Adipocyte (in vitro differentiated cells): ENCODE results near the gene DLX1.
A peak's percentile ranks its signal among the peaks of the same experiment; 100 is the strongest.
"Not testable (repeated sequence)": the region's sequence is repeated elsewhere in the genome, so short reads cannot be mapped to it uniquely, and the experiment has no call there.

Source experiments
- DNase-seq: peaks from one replicate; pipeline ENCODE4 v3.0.0-alpha.2; 2015; ENCODE audit warnings: low read depth
- H3K27me3 ChIP-seq: replicated peaks from 2 replicates; pipeline ENCODE4 v1.7.0; 2013; ENCODE audit warnings: mild to moderate bottlenecking, low read length, moderate library complexity; ENCODE audit not compliant: control insufficient read depth, insufficient read depth
- H3K36me3 ChIP-seq: 2 replicates; pipeline ENCODE4 v1.7.0; 2013; ENCODE audit warnings: low read length, mild to moderate bottlenecking, moderate library complexity; ENCODE audit not compliant: control insufficient read depth, insufficient read depth, severe bottlenecking
- H3K4me1 ChIP-seq: 2 replicates; pipeline ENCODE4 v1.7.0; 2013; ENCODE audit warnings: mild to moderate bottlenecking, low read length, moderate library complexity; ENCODE audit not compliant: control insufficient read depth, insufficient read depth
- H3K4me3 ChIP-seq: 2 replicates; pipeline ENCODE4 v1.7.0; 2013; ENCODE audit warnings: mild to moderate bottlenecking, low read length, moderate library complexity
- H3K9ac ChIP-seq: 2 replicates; pipeline ENCODE4 v1.7.0; 2013; ENCODE audit warnings: mild to moderate bottlenecking, low read length, moderate library complexity
- H3K9me3 ChIP-seq: 2 replicates; pipeline ENCODE4 v1.7.0; 2013; ENCODE audit warnings: mild to moderate bottlenecking, low read length, moderate library complexity; ENCODE audit not compliant: control insufficient read depth

The DLX1 gene

GRCh38 chr2:172114176-172114575, 28.9 kb downstream of the DLX1 start:
- H3K27me3 ChIP-seq, H3K9me3 ChIP-seq, H3K36me3 ChIP-seq, DNase-seq, H3K4me3 ChIP-seq, H3K9ac ChIP-seq: not testable (repeated sequence)
- H3K4me1 ChIP-seq = peaks cover 10% of the 10 kb centered on the region

- no peak overlapping the region for H3K4me3 ChIP-seq
- H3K27me3 ChIP-seq = no peaks in the 10 kb centered on the region
- H3K9ac ChIP-seq = no peak overlapping the region
- no peak for DNase-seq
- peaks cover 13% of the 10 kb centered on the region for H3K4me1 ChIP-seq
- H3K9me3 ChIP-seq = no peaks in the 10 kb centered on the region
- no peaks in the 10 kb centered on the region for H3K36me3 ChIP-seq
Observed at GRCh38 chr2:172114579-172114978, 29.3 kb downstream of the DLX1 start.

DNA sequence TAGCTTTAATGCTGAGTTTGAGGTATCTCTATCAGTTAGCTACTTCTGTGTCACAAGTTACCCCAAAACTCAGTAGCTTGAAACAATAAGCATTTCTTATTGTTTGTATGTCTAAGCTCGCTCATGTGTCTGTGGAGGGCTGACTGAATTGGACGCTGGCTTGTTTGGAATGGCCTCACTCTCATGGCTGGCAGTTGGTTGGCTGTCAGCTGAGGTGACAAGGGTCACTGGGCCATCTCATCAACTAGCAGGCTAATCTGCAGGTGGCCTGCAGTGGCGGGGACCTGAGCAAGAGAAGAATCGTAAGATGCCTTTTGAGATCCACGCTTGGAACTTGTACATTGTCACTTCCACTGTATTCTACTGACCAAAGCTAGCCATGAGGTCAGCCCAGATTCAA, 30.8 kb downstream of the DLX1 start:
- DNase-seq = no peak
- Histone ChIP-seq H3K9ac (no peak overlapping the region), H3K4me3 (no peak overlapping the region), H3K4me1 (peaks cover 19% of the 10 kb centered on the region), H3K9me3 (no peaks in the 10 kb centered on the region), H3K36me3 (no peaks in the 10 kb centered on the region), H3K27me3 (no peaks in the 10 kb centered on the region)

GRCh38 chr2:172119089-172119488, 33.8 kb downstream of the DLX1 start:
- Histone ChIP-seq H3K9ac (no peak overlapping the region), H3K36me3 (no peaks in the 10 kb centered on the region), H3K4me3 (no peak overlapping the region), H3K4me1 (peaks cover 16% of the 10 kb centered on the region), H3K27me3 (no peaks in the 10 kb centered on the region), H3K9me3 (no peaks in the 10 kb centered on the region)
- DNase-seq = peak; percentile 85

- H3K4me3 ChIP-seq = no peak overlapping the region
- no peaks in the 10 kb centered on the region for H3K36me3 ChIP-seq
- H3K4me1 ChIP-seq = peaks cover 16% of the 10 kb centered on the region
- no peak overlapping the region for H3K9ac ChIP-seq
- DNase-seq = no peak
- H3K9me3 ChIP-seq = no peaks in the 10 kb centered on the region
- no peaks in the 10 kb centered on the region for H3K27me3 ChIP-seq
Observed at GRCh38 chr2:172120118-172120517, 34.8 kb downstream of the DLX1 start.

- no peaks in the 10 kb centered on the region for H3K27me3 ChIP-seq
- H3K4me3 ChIP-seq = no peak overlapping the region
- no peaks in the 10 kb centered on the region for H3K4me1 ChIP-seq
- H3K36me3 ChIP-seq = no peaks in the 10 kb centered on the region
- H3K9ac ChIP-seq = no peak overlapping the region
- peak; percentile 25 for DNase-seq
- no peaks in the 10 kb centered on the region for H3K9me3 ChIP-seq
Observed at GRCh38 chr2:172128484-172128883, 43.2 kb downstream of the DLX1 start.

DNA sequence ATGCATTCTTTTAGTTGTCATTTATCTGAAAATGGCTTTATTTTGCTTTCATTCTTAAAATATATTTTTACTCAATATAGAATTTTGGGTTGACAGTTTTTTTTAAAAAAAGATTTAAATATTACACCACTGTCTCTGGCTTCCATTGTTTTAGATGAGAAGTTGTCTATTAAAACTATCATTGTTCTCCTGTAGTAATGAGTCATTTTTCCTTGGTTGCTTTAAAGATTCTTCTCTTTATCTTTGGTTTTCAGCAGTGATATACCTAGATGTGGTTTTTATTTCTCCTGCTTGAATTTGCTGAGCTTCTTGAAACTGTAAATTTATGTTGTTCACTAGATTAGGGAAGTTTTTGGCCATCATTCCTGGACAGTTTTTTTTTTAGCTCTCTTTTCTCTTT, 44.1 kb downstream of the DLX1 start:
- Histone ChIP-seq H3K36me3 (no peaks in the 10 kb centered on the region), H3K4me3 (no peak overlapping the region), H3K9me3 (no peaks in the 10 kb centered on the region), H3K4me1 (no peaks in the 10 kb centered on the region), H3K27me3 (no peaks in the 10 kb centered on the region), H3K9ac (no peak overlapping the region)
- DNase-seq = no peak

GRCh38 chr2:172131713-172132555, 46.6 kb downstream of the DLX1 start:
- Histone ChIP-seq H3K36me3 (no peaks in the 10 kb centered on the region), H3K4me1 (no peaks in the 10 kb centered on the region), H3K9me3 (no peaks in the 10 kb centered on the region), H3K27me3 (no peaks in the 10 kb centered on the region), H3K9ac (no peak overlapping the region), H3K4me3 (no peak overlapping the region)
- no peak for DNase-seq

- no peaks in the 10 kb centered on the region for H3K27me3 ChIP-seq
Observed at GRCh38 chr2:172134270-172134669, 49.0 kb downstream of the DLX1 start.

DNA sequence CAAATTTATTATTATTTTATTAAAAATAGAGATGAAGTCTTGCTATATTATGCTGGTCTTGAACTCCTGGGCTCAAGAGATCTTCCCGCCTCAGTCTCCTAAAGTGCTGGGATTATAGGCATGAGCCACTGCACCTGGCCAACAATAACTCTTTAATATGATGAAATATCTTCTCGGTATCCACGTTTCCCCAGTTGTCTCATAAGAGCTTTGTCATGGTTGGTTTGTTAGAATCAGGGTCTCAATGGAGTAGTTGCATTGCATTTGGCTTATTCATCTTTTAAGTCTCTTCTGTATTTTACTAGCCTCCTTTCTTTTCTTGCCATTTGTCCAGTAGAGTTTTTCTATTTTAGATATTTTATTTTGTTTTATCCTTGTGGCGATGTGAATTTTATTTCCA, 50.1 kb downstream of the DLX1 start:
- no peak for DNase-seq
- H3K4me3 ChIP-seq = no peak overlapping the region
- no peaks in the 10 kb centered on the region for H3K36me3 ChIP-seq
- H3K9ac ChIP-seq = no peak overlapping the region
- no peaks in the 10 kb centered on the region for H3K27me3 ChIP-seq
- no peaks in the 10 kb centered on the region for H3K4me1 ChIP-seq
- peaks cover 9% of the 10 kb centered on the region for H3K9me3 ChIP-seq

More at GRCh38 chr2:172134270-172134669, 49.0 kb downstream of the DLX1 start:
- Histone ChIP-seq H3K4me3 (no peak overlapping the region), H3K4me1 (no peaks in the 10 kb centered on the region), H3K36me3 (no peaks in the 10 kb centered on the region), H3K9me3 (no peaks in the 10 kb centered on the region), H3K9ac (no peak overlapping the region)
- no peak for DNase-seq

DNA sequence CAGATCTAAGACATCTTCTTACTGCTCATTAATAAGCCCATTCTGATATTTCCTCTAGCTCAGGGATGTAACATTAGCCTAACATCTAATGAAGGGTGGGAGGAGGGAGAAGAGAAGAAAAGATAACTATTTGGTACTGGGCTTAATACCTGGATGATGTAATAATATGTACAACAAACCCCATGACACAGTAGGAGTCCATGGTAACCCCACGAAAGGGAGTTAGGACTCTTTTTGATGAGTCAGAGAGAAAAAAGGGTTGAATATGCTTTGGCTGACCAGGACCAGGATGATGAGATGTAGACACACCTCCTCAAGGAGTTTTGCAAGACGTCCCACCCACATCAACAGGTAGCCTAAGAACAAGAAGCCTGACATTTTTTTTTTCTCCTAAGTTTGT, 51.8 kb downstream of the DLX1 start:
- Histone ChIP-seq H3K4me1 (no peaks in the 10 kb centered on the region), H3K27me3 (no peaks in the 10 kb centered on the region), H3K36me3 (no peaks in the 10 kb centered on the region), H3K4me3 (no peak overlapping the region), H3K9me3 (peaks cover 9% of the 10 kb centered on the region), H3K9ac (no peak overlapping the region)
- DNase-seq = no peak

- Histone ChIP-seq H3K9me3 (peaks cover 9% of the 10 kb centered on the region), H3K27me3 (no peaks in the 10 kb centered on the region), H3K9ac (no peak overlapping the region), H3K36me3 (no peaks in the 10 kb centered on the region), H3K4me1 (no peaks in the 10 kb centered on the region), H3K4me3 (no peak overlapping the region)
- no peak for DNase-seq
Observed at GRCh38 chr2:172137943-172138342, 52.6 kb downstream of the DLX1 start.
